Neuron (in vitro differentiated cells): ENCODE results near the gene NAALAD2.
"Not testable (repeated sequence)": the region's sequence is repeated elsewhere in the genome, so short reads cannot be mapped to it uniquely, and the experiment has no call there.

Source experiments
- H2AFZ ChIP-seq: one replicate; pipeline ENCODE4 v1.6.1; 2013; ENCODE audit warnings: low read depth, mild to moderate bottlenecking, inconsistent platforms, low read length, moderate library complexity
- H3K27me3 ChIP-seq: one replicate; pipeline ENCODE4 v1.6.1; 2013; ENCODE audit warnings: low read length; ENCODE audit not compliant: insufficient read depth
- H3K36me3 ChIP-seq: one replicate; pipeline ENCODE4 v1.6.1; 2013; ENCODE audit warnings: low read length; ENCODE audit not compliant: insufficient read depth
- H3K4me1 ChIP-seq: one replicate; pipeline ENCODE4 v1.6.1; 2013; ENCODE audit warnings: low read length; ENCODE audit not compliant: insufficient read depth
- H3K4me3 ChIP-seq: 2 replicates; pipeline ENCODE4 v1.5.1; 2013; ENCODE audit warnings: mild to moderate bottlenecking, low read length, moderate library complexity
- H3K9me3 ChIP-seq: one replicate; pipeline ENCODE4 v1.6.1; 2013; ENCODE audit warnings: low read length

The NAALAD2 gene

GRCh38 chr11:90234977-90235376 lies 100.5 kb downstream of the NAALAD2 start:
- Histone ChIP-seq H3K36me3 (no peaks in the 10 kb centered on the region), H3K4me3 (no peak overlapping the region), H2AFZ (no peak overlapping the region), H3K9me3 (no peaks in the 10 kb centered on the region), H3K4me1 (no peaks in the 10 kb centered on the region), H3K27me3 (peaks cover 2% of the 10 kb centered on the region)

DNA sequence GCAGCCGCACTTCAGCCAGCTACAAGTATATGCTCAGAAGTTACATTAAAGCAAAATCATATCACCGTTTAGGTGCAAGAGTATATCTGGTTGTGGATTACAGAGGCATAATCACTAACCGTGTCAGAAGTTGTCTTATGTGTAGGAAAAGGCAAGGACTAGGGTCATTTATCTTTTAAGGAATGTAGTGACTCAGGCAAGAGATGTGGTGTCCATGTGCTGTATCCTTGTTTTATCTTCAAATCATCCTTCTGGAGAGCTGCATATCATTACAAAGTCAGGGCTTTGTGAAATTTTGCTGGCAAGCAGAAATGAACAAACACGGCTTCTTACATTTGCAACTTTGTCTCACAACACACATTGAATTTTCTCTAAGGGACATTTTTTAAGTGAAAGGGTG lies 101.1 kb downstream of the NAALAD2 start:
- Histone ChIP-seq H2AFZ (no peak overlapping the region), H3K9me3 (no peaks in the 10 kb centered on the region), H3K4me1 (no peaks in the 10 kb centered on the region), H3K27me3 (peaks cover 2% of the 10 kb centered on the region), H3K36me3 (no peaks in the 10 kb centered on the region), H3K4me3 (no peak overlapping the region)

DNA sequence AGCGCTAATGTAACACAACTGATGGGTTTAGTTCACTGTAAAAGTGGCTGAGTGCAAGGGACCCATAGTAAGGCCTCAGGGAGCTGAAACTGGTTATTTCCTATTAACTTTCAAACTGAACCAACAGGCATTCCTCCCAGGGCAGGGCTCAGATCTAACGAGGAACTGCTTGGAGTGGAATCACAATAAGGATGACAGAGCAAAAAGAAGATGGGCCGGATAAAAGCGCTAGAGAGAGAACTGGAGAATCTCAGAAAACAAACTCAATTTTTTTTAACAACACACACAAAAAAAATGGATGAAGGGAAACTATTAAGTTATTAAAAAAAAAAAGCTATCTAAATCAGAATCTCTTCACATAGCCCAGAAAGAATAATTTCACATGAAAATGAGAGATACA lies 102.5 kb downstream of the NAALAD2 start:
- Histone ChIP-seq H3K4me3 (no peak overlapping the region), H3K4me1 (no peaks in the 10 kb centered on the region), H2AFZ (no peak overlapping the region), H3K36me3 (no peaks in the 10 kb centered on the region), H3K27me3 (peaks cover 2% of the 10 kb centered on the region), H3K9me3 (no peaks in the 10 kb centered on the region)

DNA sequence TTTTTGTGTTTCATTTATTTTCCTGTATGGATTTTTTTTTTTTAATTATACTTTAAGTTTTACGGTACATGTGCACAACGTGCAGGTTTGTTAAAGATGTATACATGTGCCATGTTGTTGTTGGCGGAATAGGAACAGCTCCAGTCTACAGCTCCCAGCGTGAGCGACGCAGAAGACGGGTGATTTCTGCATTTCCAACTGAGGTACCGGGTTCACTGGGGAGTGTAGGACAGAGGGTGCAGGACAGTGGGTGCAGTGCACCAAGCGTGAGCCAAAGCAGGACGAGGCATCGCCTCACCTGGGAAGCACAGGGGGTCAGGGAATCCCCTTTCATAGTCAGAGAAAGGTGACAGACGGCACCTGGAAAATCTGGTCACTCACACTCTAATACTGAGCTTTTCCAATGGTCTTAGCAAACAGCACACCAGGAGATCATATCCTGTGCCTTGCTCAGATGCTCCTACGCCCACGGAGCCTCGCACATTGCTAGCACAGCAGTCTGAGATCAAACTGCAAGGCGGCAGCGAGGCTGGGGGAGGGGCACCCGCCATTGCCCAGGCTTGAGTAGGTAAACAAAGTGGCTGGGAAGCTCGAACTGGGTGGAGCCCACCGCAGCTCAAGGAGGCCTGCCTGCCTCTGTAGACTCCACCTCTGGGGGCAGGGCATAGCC lies 105.6 kb downstream of the NAALAD2 start:
- H3K9me3 ChIP-seq, H3K36me3 ChIP-seq, H3K27me3 ChIP-seq, H3K4me1 ChIP-seq: not testable (repeated sequence)
- H3K4me3 ChIP-seq: peak overlapping the region; percentile 11
- peak overlapping the region; percentile 52 for H2AFZ ChIP-seq

DNA sequence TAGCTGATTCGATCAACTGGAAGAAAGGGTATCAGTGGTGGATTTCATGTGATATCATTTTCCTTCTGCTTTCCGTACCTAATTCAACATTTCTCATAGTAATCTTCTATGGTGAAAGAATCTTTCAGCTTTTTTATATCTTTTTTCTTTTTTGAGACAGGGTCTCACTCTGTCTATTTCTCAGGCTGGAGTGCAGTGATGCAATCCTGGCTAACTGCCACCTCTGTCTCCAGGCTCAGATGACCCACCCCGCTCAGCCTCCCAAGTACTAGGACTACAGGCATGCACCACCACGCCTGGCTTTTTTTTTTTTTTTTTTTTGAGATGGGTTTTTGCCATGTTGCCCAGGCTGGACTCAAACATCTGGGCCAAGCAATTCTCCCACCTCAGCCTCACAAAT lies 107.0 kb downstream of the NAALAD2 start:
- no peaks in the 10 kb centered on the region for H3K27me3 ChIP-seq
- H3K4me3 ChIP-seq: no peak overlapping the region
- no peaks in the 10 kb centered on the region for H3K36me3 ChIP-seq
- no peak overlapping the region for H2AFZ ChIP-seq
- no peaks in the 10 kb centered on the region for H3K9me3 ChIP-seq
- H3K4me1 ChIP-seq: no peaks in the 10 kb centered on the region
